Measurements from ENCODE around the gene UCP3. TPM values are rescaled to one million over a fixed set of nuclear protein-coding genes. Genes with fewer than 3 reads are reported as not detected.

Gene UCP3
- total RNA-seq, 5 donors from 2014 or later (not counting 1 experiment from before 2014, with no cell fraction given) = 5.7 to 6.8 (median 6.5) TPM

- Histone ChIP-seq H3K9me3 (no peaks in the 10 kb centered on the region), H3K4me1 (ENCODE audit: control insufficient read depth in 1 of 2, extremely low read depth in 1 of 2, insufficient read depth in 2 of 2, low read length in 2 of 2) (peaks cover 36 to 68% of the 10 kb centered on the region in 2 experiments), H3K27me3 (replicated peaks in 1 of 2; ENCODE audit: control insufficient read depth in 2 of 2, extremely low read depth in 1 of 2, insufficient read depth in 2 of 2, low read length in 1 of 2) (peaks cover 0 to 3% of the 10 kb centered on the region in 2 experiments), H3K27ac (ENCODE audit: low read length) (no peak overlapping the region), H3K36me3 (ENCODE audit: control insufficient read depth in 2 of 2, extremely low read depth in 1 of 2, insufficient read depth in 1 of 2, low read length in 1 of 2) (no peaks in the 10 kb centered on the region), H3K4me3 (ENCODE audit: control insufficient read depth in 1 of 2, extremely low read depth in 1 of 2, low read length in 1 of 2) (no peak overlapping the region)
- POLR2A ChIA-PET = interaction anchor here in 1 of 2 donors (1.3 kb wide), 1 partner anchor 14 kb away, joined by 6 read pairs; no protein-coding TSS in a partner anchor
- no peak for ATAC-seq (replicated peaks in 1 of 4)
- 60% methylated on average over 2 of the region's 2 CpGs for WGBS (ENCODE audit: insufficient coverage)
- no peaks in the 10 kb centered on the region for H3K36me3 Mint-ChIP-seq
- no peaks in the 10 kb centered on the region for H3K9me3 Mint-ChIP-seq
- peaks cover 42 to 57% (median 53%) of the 10 kb centered on the region in 3 donors for H3K4me1 Mint-ChIP-seq
- DNase-seq = no peak
- no peaks in the 10 kb centered on the region for H3K27me3 Mint-ChIP-seq
- peak overlapping the region; percentile 79 for H3K27ac Mint-ChIP-seq
- H3K4me3 Mint-ChIP-seq = peak overlapping the region in 1 of 3 donors; percentile 27
- CTCF ChIA-PET = no interaction called here
Measured at GRCh38 chr11:73965764-73966121, 43.1 kb downstream of the UCP3 start.

- H3K4me1 Mint-ChIP-seq = peaks cover 37 to 52% (median 48%) of the 10 kb centered on the region in 3 donors
- Histone ChIP-seq H3K36me3 (ENCODE audit: control insufficient read depth in 2 of 2, extremely low read depth in 1 of 2, insufficient read depth in 1 of 2, low read length in 1 of 2) (no peaks in the 10 kb centered on the region), H3K9me3 (no peaks in the 10 kb centered on the region), H3K27me3 (replicated peaks in 1 of 2; ENCODE audit: control insufficient read depth in 2 of 2, extremely low read depth in 1 of 2, insufficient read depth in 2 of 2, low read length in 1 of 2) (peaks cover 0 to 3% of the 10 kb centered on the region in 2 experiments), H3K4me3 (ENCODE audit: control insufficient read depth in 1 of 2, extremely low read depth in 1 of 2, low read length in 1 of 2) (peak overlapping the region in 1 of 2 donors; percentile 27), H3K27ac (ENCODE audit: low read length) (no peak overlapping the region), H3K4me1 (ENCODE audit: control insufficient read depth in 1 of 2, extremely low read depth in 1 of 2, insufficient read depth in 2 of 2, low read length in 2 of 2) (peaks cover 32 to 63% of the 10 kb centered on the region in 2 experiments)
- no peaks in the 10 kb centered on the region for H3K9me3 Mint-ChIP-seq
- ChIA-PET POLR2A (no interaction called here), CTCF (interaction anchor here (0.8 to 1.8 kb wide), 5 partner anchors 15 to 68 kb away, joined by 3 to 7 read pairs (median 4); no protein-coding TSS in a partner anchor)
- peak overlapping the region in 1 of 2 donors; percentile 55 for H3K27ac Mint-ChIP-seq
- H3K36me3 Mint-ChIP-seq = no peaks in the 10 kb centered on the region
- 82% methylated on average over 5 of the region's 10 CpGs for WGBS (ENCODE audit: insufficient coverage)
- ATAC-seq (replicated peaks in 1 of 4) (no peak), DNase-seq (no peak)
- no peaks in the 10 kb centered on the region for H3K27me3 Mint-ChIP-seq
- H3K4me3 Mint-ChIP-seq = peak overlapping the region in 1 of 3 donors; percentile 67
Measured at GRCh38 chr11:73965076-73965763, 43.7 kb downstream of the UCP3 start.

DNA sequence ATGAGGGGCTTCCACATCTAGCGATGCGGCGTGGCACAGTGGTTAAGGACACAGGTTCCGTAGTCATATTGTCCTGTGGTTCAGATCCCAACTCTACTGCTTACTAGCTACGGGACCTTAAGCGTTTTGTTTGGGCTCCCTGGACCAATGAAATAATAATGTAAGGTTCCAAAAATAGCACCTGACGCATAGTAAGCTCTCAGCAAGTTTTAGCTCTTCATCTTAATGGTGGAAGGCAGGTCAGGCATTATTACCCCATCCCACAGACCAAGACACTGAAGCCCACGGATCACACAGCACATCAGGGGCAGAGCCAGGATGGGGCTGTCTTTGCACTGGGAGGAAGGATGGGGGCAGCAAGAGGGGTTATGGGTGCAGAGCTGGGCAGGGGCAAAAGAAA lies 45.0 kb downstream of the UCP3 start:
- DNase-seq (no peak), ATAC-seq (replicated peaks in 1 of 4) (peak in 1 of 4 experiments; percentile 5)
- Mint-ChIP-seq H3K36me3 (no peaks in the 10 kb centered on the region), H3K4me3 (peak overlapping the region in 1 of 3 donors; percentile 67), H3K27me3 (no peaks in the 10 kb centered on the region), H3K27ac (peak overlapping the region; percentile 62 to 82), H3K9me3 (no peaks in the 10 kb centered on the region), H3K4me1 (peaks cover 24 to 38% (median 34%) of the 10 kb centered on the region in 3 donors)
- Histone ChIP-seq H3K9me3 (no peaks in the 10 kb centered on the region), H3K27ac (ENCODE audit: low read length) (no peak overlapping the region), H3K4me1 (ENCODE audit: control insufficient read depth in 1 of 2, extremely low read depth in 1 of 2, insufficient read depth in 2 of 2, low read length in 2 of 2) (peaks cover 18 to 50% of the 10 kb centered on the region in 2 experiments), H3K36me3 (ENCODE audit: control insufficient read depth in 2 of 2, extremely low read depth in 1 of 2, insufficient read depth in 1 of 2, low read length in 1 of 2) (no peaks in the 10 kb centered on the region), H3K4me3 (ENCODE audit: control insufficient read depth in 1 of 2, extremely low read depth in 1 of 2, low read length in 1 of 2) (no peak overlapping the region), H3K27me3 (replicated peaks in 1 of 2; ENCODE audit: control insufficient read depth in 2 of 2, extremely low read depth in 1 of 2, insufficient read depth in 2 of 2, low read length in 1 of 2) (peaks cover 0 to 3% of the 10 kb centered on the region in 2 experiments)
- WGBS (ENCODE audit: insufficient coverage) = 67% methylated on average over 3 of the region's 8 CpGs
- POLR2A ChIA-PET = interaction anchor here in 1 of 2 donors (0.7 to 0.9 kb wide), 2 partner anchors 15 to 50 kb away, joined by 3 to 4 read pairs; no protein-coding TSS in a partner anchor
- CTCF ChIA-PET = interaction anchor here (0.5 to 1.8 kb wide), 9 partner anchors 9 to 428 kb away, joined by 3 to 7 read pairs (median 4); no protein-coding TSS in a partner anchor

- H3K4me1 Mint-ChIP-seq = peaks cover 15 to 27% (median 22%) of the 10 kb centered on the region in 3 donors
- Histone ChIP-seq H3K27ac (ENCODE audit: low read length) (no peak overlapping the region), H3K4me1 (ENCODE audit: control insufficient read depth in 1 of 2, extremely low read depth in 1 of 2, insufficient read depth in 2 of 2, low read length in 2 of 2) (peaks cover 4 to 37% of the 10 kb centered on the region in 2 experiments), H3K9me3 (no peaks in the 10 kb centered on the region), H3K27me3 (replicated peaks in 1 of 2; ENCODE audit: control insufficient read depth in 2 of 2, extremely low read depth in 1 of 2, insufficient read depth in 2 of 2, low read length in 1 of 2) (peaks cover 0 to 16% of the 10 kb centered on the region in 2 experiments), H3K4me3 (ENCODE audit: control insufficient read depth in 1 of 2, extremely low read depth in 1 of 2, low read length in 1 of 2) (no peak overlapping the region), H3K36me3 (ENCODE audit: control insufficient read depth in 2 of 2, extremely low read depth in 1 of 2, insufficient read depth in 1 of 2, low read length in 1 of 2) (no peaks in the 10 kb centered on the region)
- ATAC-seq (replicated peaks in 1 of 4) (no peak), DNase-seq (no peak)
- ChIA-PET CTCF (interaction anchor here in 1 of 2 donors (1.8 kb wide), 1 partner anchor 18 kb away, joined by 3 read pairs; no protein-coding TSS in a partner anchor), POLR2A (no interaction called here)
- WGBS (ENCODE audit: insufficient coverage) = 83% methylated on average over 1 of the region's 7 CpGs
- H3K27ac Mint-ChIP-seq = no peak overlapping the region
- no peaks in the 10 kb centered on the region for H3K9me3 Mint-ChIP-seq
- no peak overlapping the region for H3K4me3 Mint-ChIP-seq
- peaks cover 5% of the 10 kb centered on the region in 2 donors for H3K27me3 Mint-ChIP-seq
- no peaks in the 10 kb centered on the region for H3K36me3 Mint-ChIP-seq
Measured at GRCh38 chr11:73962101-73962705, 46.7 kb downstream of the UCP3 start.

DNA sequence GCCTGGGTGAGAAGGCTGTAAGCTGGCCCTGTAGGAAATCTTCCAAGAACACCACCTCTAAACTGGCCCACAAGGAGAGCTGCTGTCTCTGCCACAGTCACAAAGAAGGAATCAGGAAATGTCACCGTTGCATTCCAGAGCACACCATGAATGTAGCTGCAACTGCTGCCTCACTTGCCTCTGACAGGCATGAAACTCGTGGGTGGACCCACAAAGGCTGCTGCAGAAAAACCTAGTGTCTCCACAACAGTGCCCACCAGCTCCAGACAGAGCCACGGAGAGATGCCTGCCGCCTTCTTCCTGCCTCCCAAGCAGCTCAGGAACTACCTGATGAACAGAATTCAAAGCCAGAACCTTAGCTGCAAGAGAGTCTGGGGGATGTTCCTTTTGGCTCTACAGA lies 47.6 kb downstream of the UCP3 start:
- WGBS (ENCODE audit: insufficient coverage) = 27% methylated on average over 4 of the region's 4 CpGs

GRCh38 chr11:73958521-73959141 lies 50.3 kb downstream of the UCP3 start:
- CTCF ChIA-PET = no interaction called here
- Mint-ChIP-seq H3K4me3 (no peak overlapping the region), H3K27ac (no peak overlapping the region), H3K4me1 (peaks cover 5 to 6% (median 5%) of the 10 kb centered on the region in 3 donors), H3K36me3 (no peaks in the 10 kb centered on the region), H3K27me3 (peaks cover 11 to 13% of the 10 kb centered on the region in 2 donors), H3K9me3 (no peaks in the 10 kb centered on the region)
- 89% methylated on average over 12 of the region's 18 CpGs for WGBS (ENCODE audit: insufficient coverage)
- peaks cover 0 to 27% of the 10 kb centered on the region in 2 experiments for H3K27me3 ChIP-seq (replicated peaks in 1 of 2; ENCODE audit: control insufficient read depth in 2 of 2, extremely low read depth in 1 of 2, insufficient read depth in 2 of 2, low read length in 1 of 2)
- H3K4me3 ChIP-seq (ENCODE audit: control insufficient read depth in 1 of 2, extremely low read depth in 1 of 2, low read length in 1 of 2) = no peak overlapping the region
- no peaks in the 10 kb centered on the region for H3K36me3 ChIP-seq (ENCODE audit: control insufficient read depth in 2 of 2, extremely low read depth in 1 of 2, insufficient read depth in 1 of 2, low read length in 1 of 2)
- no peak overlapping the region for H3K27ac ChIP-seq (ENCODE audit: low read length)
- POLR2A ChIA-PET = no interaction called here
- ATAC-seq (replicated peaks in 1 of 4) (no peak), DNase-seq (no peak)
- H3K9me3 ChIP-seq = no peaks in the 10 kb centered on the region
- H3K4me1 ChIP-seq (ENCODE audit: control insufficient read depth in 1 of 2, extremely low read depth in 1 of 2, insufficient read depth in 2 of 2, low read length in 2 of 2) = peaks cover 0 to 4% of the 10 kb centered on the region in 2 experiments

More for the DNA sequence above, 47.6 kb downstream of the UCP3 start:
- no peak overlapping the region for H3K4me3 ChIP-seq (ENCODE audit: control insufficient read depth in 1 of 2, extremely low read depth in 1 of 2, low read length in 1 of 2)
- H3K36me3 ChIP-seq (ENCODE audit: control insufficient read depth in 2 of 2, extremely low read depth in 1 of 2, insufficient read depth in 1 of 2, low read length in 1 of 2) = no peaks in the 10 kb centered on the region
- Mint-ChIP-seq H3K4me1 (peaks cover 15 to 27% (median 24%) of the 10 kb centered on the region in 3 donors), H3K27ac (no peak overlapping the region), H3K36me3 (no peaks in the 10 kb centered on the region), H3K9me3 (no peaks in the 10 kb centered on the region), H3K27me3 (peaks cover 5 to 9% of the 10 kb centered on the region in 2 donors), H3K4me3 (no peak overlapping the region)
- ATAC-seq (replicated peaks in 1 of 4) (no peak), DNase-seq (no peak)
- no peak overlapping the region for H3K27ac ChIP-seq (ENCODE audit: low read length)
- H3K9me3 ChIP-seq = no peaks in the 10 kb centered on the region
- peaks cover 0 to 21% of the 10 kb centered on the region in 2 experiments for H3K27me3 ChIP-seq (replicated peaks in 1 of 2; ENCODE audit: control insufficient read depth in 2 of 2, extremely low read depth in 1 of 2, insufficient read depth in 2 of 2, low read length in 1 of 2)
- peaks cover 4 to 28% of the 10 kb centered on the region in 2 experiments for H3K4me1 ChIP-seq (ENCODE audit: control insufficient read depth in 1 of 2, extremely low read depth in 1 of 2, insufficient read depth in 2 of 2, low read length in 2 of 2)
- ChIA-PET CTCF (interaction anchor here in 1 of 2 donors (1.8 kb wide), 1 partner anchor 19 kb away, joined by 3 read pairs; no protein-coding TSS in a partner anchor), POLR2A (no interaction called here)
